H54 (cell line): ENCODE data around the gene KCNQ1.

Experiments used
- DNase-seq: peaks from one replicate; pipeline ENCODE4 v3.0.0; 2011; ENCODE audit warnings: low spot score, mixed read lengths; ENCODE audit not compliant: insufficient read length
- FAIRE-seq: peaks from 3 replicates; lab custom pipeline; 2011; peaks lifted over from hg19 to GRCh38; lab: Jason Lieb, UNC
- POLR2A ChIP-seq: IDR thresholded peaks from 2 replicates; pipeline ENCODE4 v1.6.1; 2011; ENCODE audit warnings: low read depth, mild to moderate bottlenecking, low read length

Gene KCNQ1

GRCh38 chr11:2534957-2535672 is 90.3 kb downstream of the KCNQ1 start:
- no peak for TF ChIP-seq POLR2A
- no peak for FAIRE-seq
- DNase-seq, result no peak

- FAIRE-seq (no peak), DNase-seq (no peak)
Measured at GRCh38 chr11:2535673-2536439, 91.0 kb downstream of the KCNQ1 start.

GRCh38 chr11:2536440-2536989 is 91.7 kb downstream of the KCNQ1 start:
- TF ChIP-seq POLR2A, result no peak
- DNase-seq (no peak), FAIRE-seq (no peak)

More at GRCh38 chr11:2535673-2536439, 91.0 kb downstream of the KCNQ1 start:
- no peak for TF ChIP-seq POLR2A

GRCh38 chr11:2537010-2537705 is 92.3 kb downstream of the KCNQ1 start:
- TF ChIP-seq POLR2A, result no peak
- no peak for FAIRE-seq
- DNase-seq, result no peak

GRCh38 chr11:2537896-2538724 is 93.3 kb downstream of the KCNQ1 start:
- no peak for FAIRE-seq

GRCh38 chr11:2538951-2539350 is 94.1 kb downstream of the KCNQ1 start:
- FAIRE-seq (no peak), DNase-seq (no peak)
- TF ChIP-seq POLR2A, result no peak

More at GRCh38 chr11:2537896-2538724, 93.3 kb downstream of the KCNQ1 start:
- TF ChIP-seq POLR2A, result no peak
- DNase-seq, result no peak

GRCh38 chr11:2539371-2540222 is 94.8 kb downstream of the KCNQ1 start:
- no peak for FAIRE-seq
- no peak for DNase-seq
- TF ChIP-seq POLR2A, result no peak

GRCh38 chr11:2540223-2540991 is 95.6 kb downstream of the KCNQ1 start:
- no peak for TF ChIP-seq POLR2A
- FAIRE-seq (no peak), DNase-seq (no peak)

- TF ChIP-seq POLR2A, result no peak
- FAIRE-seq (no peak), DNase-seq (no peak)
Measured at GRCh38 chr11:2540992-2541680, 96.3 kb downstream of the KCNQ1 start.

GRCh38 chr11:2541881-2542361 is 97.1 kb downstream of the KCNQ1 start:
- FAIRE-seq (no peak), DNase-seq (no peak)
- TF ChIP-seq POLR2A, result no peak

GRCh38 chr11:2542406-2542805 is 97.6 kb downstream of the KCNQ1 start:
- DNase-seq, result no peak
- no peak for FAIRE-seq

More at GRCh38 chr11:2542406-2542805, 97.6 kb downstream of the KCNQ1 start:
- TF ChIP-seq POLR2A, result no peak
